ENCODE results near the gene CRISPLD2.
"Not testable (repeated sequence)": the region's sequence is repeated elsewhere in the genome, so short reads cannot be mapped to it uniquely, and the experiment has no call there.

The CRISPLD2 gene

DNA sequence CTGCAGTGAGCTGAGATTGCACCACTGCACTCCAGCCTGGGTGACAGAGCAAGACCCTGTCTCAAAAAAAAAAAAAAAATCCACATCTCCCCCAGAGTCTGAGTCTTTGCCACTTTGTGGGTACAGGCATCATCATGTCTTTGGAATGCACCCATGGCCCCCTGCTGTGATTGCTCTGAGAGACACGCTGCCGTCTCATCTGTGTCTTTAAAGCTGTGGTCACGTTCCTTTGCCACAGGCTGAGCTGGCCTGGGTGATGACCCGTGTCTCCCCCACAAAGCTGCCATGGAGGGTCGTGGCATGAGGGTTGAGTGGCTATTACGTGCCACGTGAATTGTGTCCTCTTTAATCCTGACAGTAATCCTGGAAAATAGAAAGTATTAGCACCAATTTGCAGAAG is 20.2 kb downstream of the CRISPLD2 start:
- DNase-seq (ENCODE audit: low read depth): peak; percentile 86

- no peak for DNase-seq (ENCODE audit: low read depth)
Measured at GRCh38 chr16:84840687-84841627, 21.2 kb downstream of the CRISPLD2 start.

DNA sequence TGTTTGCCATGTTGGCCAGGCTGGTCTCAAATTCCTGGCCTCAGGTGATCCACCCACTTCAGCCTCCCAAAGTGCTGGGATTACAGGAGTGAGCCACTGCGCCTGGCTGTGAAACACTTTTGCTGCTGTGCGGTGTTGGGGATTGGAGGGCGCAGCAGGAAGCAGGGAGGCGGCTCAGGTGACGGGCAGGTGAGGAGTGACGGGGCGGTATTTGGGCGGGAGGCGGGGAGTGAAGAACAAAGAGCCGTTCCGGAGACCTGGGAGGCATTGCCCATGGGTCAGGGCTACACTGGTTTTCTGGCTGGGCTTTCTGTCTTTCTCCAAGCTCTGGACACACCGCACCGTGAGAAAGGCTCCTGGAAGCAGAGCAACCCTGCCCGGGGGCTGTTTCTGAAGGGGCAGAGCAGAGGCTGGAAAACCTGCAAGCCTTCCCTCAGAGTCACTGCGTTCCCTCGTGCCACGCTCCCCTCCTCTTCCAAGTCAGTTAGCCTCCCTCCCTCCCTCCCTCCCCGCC is 22.1 kb downstream of the CRISPLD2 start:
- DNase-seq (ENCODE audit: low read depth): no peak

GRCh38 chr16:84842516-84843148 is 22.8 kb downstream of the CRISPLD2 start:
- no peak for DNase-seq (ENCODE audit: low read depth)

GRCh38 chr16:84843149-84844048 is 23.6 kb downstream of the CRISPLD2 start:
- no peak for DNase-seq (ENCODE audit: low read depth)

- DNase-seq (ENCODE audit: low read depth): no peak
Measured at GRCh38 chr16:84844049-84844350, 24.2 kb downstream of the CRISPLD2 start.

GRCh38 chr16:84844559-84845495 is 25.0 kb downstream of the CRISPLD2 start:
- no peak for DNase-seq (ENCODE audit: low read depth)

DNA sequence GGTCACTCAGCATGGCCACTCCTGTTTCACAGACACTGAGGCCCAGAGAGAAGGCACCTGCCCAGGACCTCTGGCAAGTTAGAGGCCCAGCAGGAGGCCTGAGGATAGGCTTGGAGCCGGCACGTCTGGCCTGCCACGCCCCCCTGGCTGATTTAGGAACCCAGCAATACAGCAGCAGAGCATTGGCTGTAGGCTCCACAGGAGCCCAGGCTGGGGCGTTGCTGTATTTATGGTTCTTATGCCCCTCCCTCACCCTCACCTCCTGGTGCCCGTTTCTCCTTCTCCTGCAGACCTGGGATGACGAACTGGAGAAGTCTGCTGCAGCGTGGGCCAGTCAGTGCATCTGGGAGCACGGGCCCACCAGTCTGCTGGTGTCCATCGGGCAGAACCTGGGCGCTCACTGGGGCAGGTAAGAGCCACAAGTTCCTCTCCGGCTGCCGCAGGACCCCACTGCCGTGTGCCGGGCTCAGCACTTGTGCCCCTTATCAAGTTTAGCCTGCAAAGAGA is 25.8 kb downstream of the CRISPLD2 start:
- no peak for DNase-seq (ENCODE audit: low read depth)

GRCh38 chr16:84847564-84848355 is 28.0 kb downstream of the CRISPLD2 start:
- no peak for DNase-seq (ENCODE audit: low read depth)

- DNase-seq (ENCODE audit: low read depth): no peak
Measured at GRCh38 chr16:84848986-84849634, 29.3 kb downstream of the CRISPLD2 start.

DNA sequence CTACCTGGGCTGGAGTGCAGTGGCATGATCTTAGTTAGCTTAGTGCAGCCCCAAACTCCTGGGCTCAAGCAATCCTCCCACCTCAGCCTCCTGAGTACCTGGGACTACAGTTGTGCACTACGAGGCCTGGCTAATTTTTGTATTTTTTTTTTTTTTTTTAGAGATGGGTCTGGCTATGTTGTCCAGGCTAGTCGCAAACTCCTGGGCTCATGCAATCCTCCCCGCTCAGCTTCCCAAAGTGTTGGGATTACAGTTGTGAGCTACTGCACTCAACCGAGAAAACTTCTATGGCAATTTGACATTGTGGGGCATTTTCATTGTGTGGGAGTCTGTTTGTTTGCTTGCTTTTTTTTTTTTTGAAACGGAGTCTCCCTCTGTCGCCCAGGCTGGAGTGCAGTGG is 30.0 kb downstream of the CRISPLD2 start:
- no peak for DNase-seq (ENCODE audit: low read depth)

DNA sequence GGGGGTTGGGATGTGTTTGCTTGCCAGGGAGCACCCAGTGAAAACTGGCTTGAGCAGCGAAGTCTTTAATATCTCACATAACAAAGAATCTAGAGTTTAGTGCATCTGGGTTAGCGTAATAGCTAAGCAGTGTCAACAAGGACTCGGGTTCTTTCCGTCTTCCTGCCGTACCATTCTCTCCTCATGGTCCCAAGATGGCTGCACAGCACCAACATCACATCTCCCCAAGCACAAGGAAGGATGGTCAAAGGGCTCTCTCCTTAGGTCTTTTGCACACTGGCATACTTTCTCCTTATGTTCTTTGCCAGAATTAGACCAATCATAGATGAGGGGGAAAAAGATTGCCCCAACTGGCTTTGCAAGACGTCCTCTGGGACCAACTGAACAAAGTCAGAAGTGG is 30.9 kb downstream of the CRISPLD2 start:
- no peak for DNase-seq (ENCODE audit: low read depth)

GRCh38 chr16:84851192-84852127 is 31.7 kb downstream of the CRISPLD2 start:
- peak; percentile 97 for DNase-seq (ENCODE audit: low read depth)

GRCh38 chr16:84853534-84853933 is 33.7 kb downstream of the CRISPLD2 start:
- no peak for DNase-seq (ENCODE audit: low read depth)

DNA sequence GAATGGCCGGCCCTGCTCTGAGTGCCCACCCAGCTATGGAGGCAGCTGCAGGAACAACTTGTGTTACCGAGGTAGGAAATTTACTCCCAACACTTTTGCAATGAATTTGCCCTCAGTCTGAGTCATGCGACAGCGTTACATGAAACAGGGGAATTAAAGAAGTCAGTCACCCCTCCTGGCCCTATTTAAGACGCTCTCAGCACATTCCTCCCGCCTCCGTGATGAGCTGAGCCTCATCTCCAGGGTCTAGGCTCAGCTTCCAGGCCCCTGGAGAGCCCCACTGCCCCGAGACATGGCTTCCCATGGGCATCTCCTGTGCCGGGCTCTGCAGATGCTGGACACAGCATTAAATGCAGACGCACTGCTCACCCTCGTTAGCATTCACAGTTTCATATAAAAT is 35.0 kb downstream of the CRISPLD2 start:
- peak; percentile 86 for DNase-seq (ENCODE audit: low read depth)

GRCh38 chr16:84855435-84856202 is 35.8 kb downstream of the CRISPLD2 start:
- DNase-seq (ENCODE audit: low read depth): not testable (repeated sequence)

- not testable (repeated sequence) for DNase-seq (ENCODE audit: low read depth)
Measured at GRCh38 chr16:84856203-84856581, 36.4 kb downstream of the CRISPLD2 start.

GRCh38 chr16:84856811-84857210 is 37.0 kb downstream of the CRISPLD2 start:
- not testable (repeated sequence) for DNase-seq (ENCODE audit: low read depth)
